Activated T-helper 1 cell treated with anti-CD3 and anti-CD28 coated beads, Interleukin-12 subunit alpha, Interleukin-12 subunit beta, Interleukin-2, Interleukin-4 antibody, amounts not matched to agents 30 ng/mL and 10 ng/mL and 1 ng/mL, durations not matched to agents 14 hours and 24 hours and 36 hours (primary cell): Measurements from ENCODE around the gene BRIP1. TPM values are rescaled to one million over a fixed set of nuclear protein-coding genes. Genes with fewer than 3 reads are reported as not detected.
"Not testable (repeated sequence)": the region's sequence is repeated elsewhere in the genome, so short reads cannot be mapped to it uniquely, and the experiment has no call there.

ENCODE experiments used
- DNase-seq: peaks from one replicate; pipeline ENCODE4 v3.0.0; 2021; ENCODE audit warnings: low spot score
- H3K27ac Mint-ChIP-seq: one replicate; pipeline ENCODE4 v1.8.0; 2021; ENCODE audit warnings: mild to moderate bottlenecking, mixed read lengths
- H3K27me3 Mint-ChIP-seq: one replicate; pipeline ENCODE4 v1.8.0; 2022; ENCODE audit warnings: mild to moderate bottlenecking, moderate library complexity, mixed read lengths; ENCODE audit not compliant: insufficient read depth
- H3K36me3 Mint-ChIP-seq: one replicate; pipeline ENCODE4 v1.8.0; 2021; ENCODE audit warnings: low read depth, mixed read lengths
- H3K4me1 Mint-ChIP-seq: one replicate; pipeline ENCODE4 v1.8.0; 2021; ENCODE audit warnings: low read depth, mixed read lengths
- H3K4me3 Mint-ChIP-seq: one replicate; pipeline ENCODE4 v1.8.0; 2021; ENCODE audit warnings: mild to moderate bottlenecking, moderate library complexity, mixed read lengths
- H3K9me3 Mint-ChIP-seq: one replicate; pipeline ENCODE4 v1.8.0; 2021; ENCODE audit warnings: mixed read lengths
- intact Hi-C: fragments of 100-400 bp; cut with micrococcal nuclease; formaldehyde crosslinking; loops from one replicate; pipeline ENCODE4 v1.15.1; 2024
- total RNA-seq: library from RNA; stranded (reverse); gene quantifications from 2 replicates; pipeline ENCODE4 v1.2.3, GENCODE V29; 2022

BRIP1 gene
- total RNA-seq, 1 donor from 2014 or later = 17.9 TPM

GRCh38 chr17:61878984-61879612 is 15.8 kb upstream of the BRIP1 start:
- H3K36me3 Mint-ChIP-seq = peaks cover 11% of the 10 kb centered on the region
- no peaks in the 10 kb centered on the region for H3K4me1 Mint-ChIP-seq
- H3K4me3 Mint-ChIP-seq = no peak overlapping the region
- intact Hi-C loops = no loop called here
- no peaks in the 10 kb centered on the region for H3K27me3 Mint-ChIP-seq
- no peak overlapping the region for H3K27ac Mint-ChIP-seq
- H3K9me3 Mint-ChIP-seq = no peaks in the 10 kb centered on the region
- DNase-seq = no peak

GRCh38 chr17:61878520-61878919 is 15.2 kb upstream of the BRIP1 start:
- Mint-ChIP-seq H3K9me3 (no peaks in the 10 kb centered on the region), H3K36me3 (peaks cover 13% of the 10 kb centered on the region), H3K27me3 (no peaks in the 10 kb centered on the region), H3K27ac (no peak overlapping the region), H3K4me3 (no peak overlapping the region), H3K4me1 (no peaks in the 10 kb centered on the region)
- intact Hi-C loops = no loop called here
- DNase-seq = no peak

- Mint-ChIP-seq H3K27me3 (no peaks in the 10 kb centered on the region), H3K4me1 (no peaks in the 10 kb centered on the region), H3K36me3 (peaks cover 12% of the 10 kb centered on the region), H3K27ac (no peak overlapping the region), H3K9me3 (no peaks in the 10 kb centered on the region), H3K4me3 (no peak overlapping the region)
- intact Hi-C loops = no loop called here
- DNase-seq = no peak
Observed at GRCh38 chr17:61877837-61878236, 14.5 kb upstream of the BRIP1 start.

GRCh38 chr17:61875804-61876203 is 12.5 kb upstream of the BRIP1 start:
- H3K4me1 Mint-ChIP-seq = no peaks in the 10 kb centered on the region
- H3K27ac Mint-ChIP-seq = no peak overlapping the region
- intact Hi-C loops = no loop called here
- no peaks in the 10 kb centered on the region for H3K9me3 Mint-ChIP-seq
- H3K4me3 Mint-ChIP-seq = no peak overlapping the region
- H3K27me3 Mint-ChIP-seq = no peaks in the 10 kb centered on the region
- DNase-seq = no peak
- H3K36me3 Mint-ChIP-seq = peaks cover 11% of the 10 kb centered on the region

- no peak overlapping the region for H3K4me3 Mint-ChIP-seq
- H3K4me1 Mint-ChIP-seq = no peaks in the 10 kb centered on the region
- H3K9me3 Mint-ChIP-seq = no peaks in the 10 kb centered on the region
- DNase-seq = no peak
- H3K36me3 Mint-ChIP-seq = peaks cover 13% of the 10 kb centered on the region
- no peaks in the 10 kb centered on the region for H3K27me3 Mint-ChIP-seq
- H3K27ac Mint-ChIP-seq = no peak overlapping the region
- intact Hi-C loops = no loop called here
Observed at GRCh38 chr17:61875285-61875684, 12.0 kb upstream of the BRIP1 start.

- H3K4me3 Mint-ChIP-seq = no peak overlapping the region
- H3K27me3 Mint-ChIP-seq = no peaks in the 10 kb centered on the region
- H3K36me3 Mint-ChIP-seq = peaks cover 20% of the 10 kb centered on the region
- no peaks in the 10 kb centered on the region for H3K9me3 Mint-ChIP-seq
- H3K4me1 Mint-ChIP-seq = no peaks in the 10 kb centered on the region
- H3K27ac Mint-ChIP-seq = no peak overlapping the region
- no peak for DNase-seq
- intact Hi-C loops = no loop called here
Observed at GRCh38 chr17:61874075-61874474, 10.7 kb upstream of the BRIP1 start.

- no peaks in the 10 kb centered on the region for H3K9me3 Mint-ChIP-seq
- no peaks in the 10 kb centered on the region for H3K27me3 Mint-ChIP-seq
- DNase-seq = no peak
- H3K4me3 Mint-ChIP-seq = no peak overlapping the region
- H3K4me1 Mint-ChIP-seq = no peaks in the 10 kb centered on the region
- no peak overlapping the region for H3K27ac Mint-ChIP-seq
- intact Hi-C loops = no loop called here
- peaks cover 21% of the 10 kb centered on the region for H3K36me3 Mint-ChIP-seq
Observed at GRCh38 chr17:61872099-61872498, 8.8 kb upstream of the BRIP1 start.

- H3K27me3 Mint-ChIP-seq = no peaks in the 10 kb centered on the region
- DNase-seq = no peak
Observed at GRCh38 chr17:61869138-61869537, 5.8 kb upstream of the BRIP1 start.

GRCh38 chr17:61868074-61868473 is 4.7 kb upstream of the BRIP1 start:
- Mint-ChIP-seq H3K4me1 (peaks cover 12% of the 10 kb centered on the region), H3K27ac (no peak overlapping the region), H3K36me3 (peaks cover 19% of the 10 kb centered on the region), H3K27me3 (no peaks in the 10 kb centered on the region), H3K4me3 (no peak overlapping the region), H3K9me3 (no peaks in the 10 kb centered on the region)
- DNase-seq = no peak
- intact Hi-C loops = no loop called here

More at GRCh38 chr17:61869138-61869537, 5.8 kb upstream of the BRIP1 start:
- peaks cover 21% of the 10 kb centered on the region for H3K36me3 Mint-ChIP-seq
- intact Hi-C loops = no loop called here
- no peak overlapping the region for H3K27ac Mint-ChIP-seq
- peaks cover 4% of the 10 kb centered on the region for H3K4me1 Mint-ChIP-seq
- no peak overlapping the region for H3K4me3 Mint-ChIP-seq
- H3K9me3 Mint-ChIP-seq = no peaks in the 10 kb centered on the region

- DNase-seq = no peak
- no peaks in the 10 kb centered on the region for H3K27me3 Mint-ChIP-seq
- peaks cover 23% of the 10 kb centered on the region for H3K4me1 Mint-ChIP-seq
- no peak overlapping the region for H3K27ac Mint-ChIP-seq
- intact Hi-C loops = no loop called here
- H3K4me3 Mint-ChIP-seq = no peak overlapping the region
- peaks cover 17% of the 10 kb centered on the region for H3K36me3 Mint-ChIP-seq
- no peaks in the 10 kb centered on the region for H3K9me3 Mint-ChIP-seq
Observed at GRCh38 chr17:61867033-61867432, 3.7 kb upstream of the BRIP1 start.

GRCh38 chr17:61863801-61864126 is 436 bp upstream of the BRIP1 start:
- Mint-ChIP-seq H3K36me3 (peaks cover 15% of the 10 kb centered on the region), H3K27ac (peak overlapping the region; percentile 89), H3K4me3 (peak overlapping the region; percentile 91), H3K9me3 (no peaks in the 10 kb centered on the region), H3K27me3 (no peaks in the 10 kb centered on the region), H3K4me1 (peaks cover 44% of the 10 kb centered on the region)
- intact Hi-C loops = loop anchor here (1.0 to 5.0 kb wide), 3 partner anchors 64 to 1786 kb away; partner anchors contain the start of genes HEATR6 and INTS2
- DNase-seq = no peak

- DNase-seq = no peak
- H3K27me3 Mint-ChIP-seq = no peaks in the 10 kb centered on the region
- H3K4me1 Mint-ChIP-seq = peaks cover 44% of the 10 kb centered on the region
- intact Hi-C loops = loop anchor here (5.0 kb wide), 1 partner anchor 1785 kb away; the partner anchor contains the start of gene HEATR6
- H3K4me3 Mint-ChIP-seq = peak overlapping the region; percentile 91
- H3K9me3 Mint-ChIP-seq = no peaks in the 10 kb centered on the region
- peaks cover 14% of the 10 kb centered on the region for H3K36me3 Mint-ChIP-seq
- H3K27ac Mint-ChIP-seq = peak overlapping the region; percentile 89
Observed at GRCh38 chr17:61862105-61862574, 1.2 kb downstream of the BRIP1 start.

GRCh38 chr17:61860397-61860796 is 2.9 kb downstream of the BRIP1 start:
- H3K27me3 Mint-ChIP-seq, DNase-seq, H3K9me3 Mint-ChIP-seq, H3K4me3 Mint-ChIP-seq, H3K27ac Mint-ChIP-seq: not testable (repeated sequence)
- peaks cover 18% of the 10 kb centered on the region for H3K36me3 Mint-ChIP-seq
- intact Hi-C loops = loop anchor here (5.0 kb wide), 1 partner anchor 1783 kb away; the partner anchor contains the start of gene HEATR6
- H3K4me1 Mint-ChIP-seq = peaks cover 51% of the 10 kb centered on the region

GRCh38 chr17:61856035-61856434 is 7.3 kb downstream of the BRIP1 start:
- H3K27me3 Mint-ChIP-seq = no peaks in the 10 kb centered on the region
- no peak for DNase-seq
- peaks cover 25% of the 10 kb centered on the region for H3K36me3 Mint-ChIP-seq
- intact Hi-C loops = no loop called here
- H3K9me3 Mint-ChIP-seq = no peaks in the 10 kb centered on the region
- H3K4me3 Mint-ChIP-seq = no peak overlapping the region
- no peak overlapping the region for H3K27ac Mint-ChIP-seq
- H3K4me1 Mint-ChIP-seq = peaks cover 19% of the 10 kb centered on the region
